ENCODE results near the gene DEFB114.
"Not testable (repeated sequence)": the region's sequence is repeated elsewhere in the genome, so short reads cannot be mapped to it uniquely, and the experiment has no call there.

The DEFB114 gene

GRCh38 chr6:49964064-49964463, at the start of gene DEFB114:
Gene DEFB114 (minus strand): TSS chr6:49964164. CDS start chr6:49964105, 59 bp downstream.
- DNase-seq = no peak

DNA sequence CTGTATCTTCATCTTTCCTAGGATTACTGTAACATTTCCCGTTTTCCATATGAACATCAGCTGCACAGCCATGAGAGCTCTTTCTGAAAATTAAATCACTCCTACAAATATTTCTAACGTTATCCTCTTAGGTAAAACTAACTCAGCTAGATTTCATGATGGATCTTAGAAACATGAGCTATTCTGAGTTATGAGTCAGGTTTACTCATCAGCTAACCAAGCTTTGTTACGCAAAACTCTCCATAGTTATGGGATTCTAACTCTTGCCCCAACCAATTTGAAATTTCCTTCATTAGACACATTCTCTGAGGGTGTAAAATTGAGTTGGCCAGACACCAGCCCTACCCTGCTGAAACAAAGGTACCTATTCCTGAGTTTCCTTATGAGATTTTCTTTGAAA, 43.9 kb upstream of the DEFB114 start:
- peak; percentile 15 to 63 for DNase-seq

DNA sequence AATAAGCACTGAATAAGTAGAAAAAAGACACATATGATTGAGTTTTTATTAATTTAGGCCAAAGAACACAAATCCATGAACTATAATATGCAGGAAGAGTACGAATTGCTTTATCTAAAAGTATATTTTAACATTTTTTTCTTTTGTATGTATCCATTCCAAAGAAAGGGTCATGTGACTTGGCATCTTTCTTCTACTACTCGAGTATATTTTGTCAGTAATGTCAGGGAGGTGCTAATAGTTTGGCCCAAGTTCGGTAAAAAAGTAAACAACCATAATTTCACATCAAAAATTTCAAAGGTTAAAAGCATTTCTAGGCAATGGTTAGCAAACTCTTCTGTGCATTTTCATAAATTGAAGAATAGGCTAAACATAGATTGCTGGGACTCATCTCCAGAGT, 39.2 kb upstream of the DEFB114 start:
- no peak for DNase-seq

- no peak for DNase-seq
Measured at GRCh38 chr6:49995278-49995677, 31.3 kb upstream of the DEFB114 start.

GRCh38 chr6:49988900-49989299, 24.9 kb upstream of the DEFB114 start:
- no peak for DNase-seq

DNA sequence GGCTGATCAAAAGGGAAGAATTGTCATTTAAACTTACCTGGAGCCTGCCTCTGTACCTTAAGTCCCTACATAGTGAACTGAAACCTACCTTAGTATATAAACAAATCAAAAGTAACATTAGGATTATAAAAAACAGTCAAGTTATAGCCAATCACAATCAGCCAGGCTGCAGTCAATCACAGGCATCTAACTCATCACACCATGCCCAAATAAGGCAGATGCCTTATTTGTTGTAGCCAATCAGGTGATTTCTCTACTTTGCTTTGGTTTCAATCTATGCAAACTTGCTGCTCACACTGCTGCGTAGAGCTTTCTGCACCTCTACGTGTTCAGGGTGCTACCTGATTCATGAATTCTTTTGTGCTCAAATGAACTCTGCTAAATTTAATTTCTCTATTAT, 23.8 kb upstream of the DEFB114 start:
- DNase-seq = no peak

GRCh38 chr6:49986551-49986950, 22.6 kb upstream of the DEFB114 start:
- no peak for DNase-seq

- DNase-seq = no peak
Measured at GRCh38 chr6:49982046-49982445, 18.1 kb upstream of the DEFB114 start.

- DNase-seq = no peak
Measured at GRCh38 chr6:49980898-49981297, 16.9 kb upstream of the DEFB114 start.

DNA sequence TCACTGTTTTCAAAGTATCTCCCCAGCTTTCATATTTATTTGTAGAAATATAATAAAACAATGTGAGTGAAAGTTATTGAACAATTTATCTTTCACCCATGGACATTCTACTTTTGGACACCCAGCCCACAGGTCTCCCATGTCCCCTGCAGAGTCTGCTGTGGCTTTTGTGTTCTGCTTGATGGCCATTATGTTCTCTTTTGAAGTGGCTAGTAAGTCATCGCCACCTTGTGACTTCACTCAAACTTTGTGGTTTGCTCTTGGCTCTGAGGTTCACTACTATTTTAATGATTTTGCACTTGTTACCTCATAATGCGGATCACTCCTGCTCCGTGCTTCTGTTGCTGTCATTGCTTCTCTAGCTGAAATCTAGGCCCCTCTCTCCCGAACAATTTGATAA, 15.6 kb upstream of the DEFB114 start:
- no peak for DNase-seq

- no peak for DNase-seq
Measured at GRCh38 chr6:49978332-49979226, 14.6 kb upstream of the DEFB114 start.

- no peak for DNase-seq
Measured at GRCh38 chr6:49969605-49970004, 5.6 kb upstream of the DEFB114 start, which contains the start of gene DEFB113. Gene DEFB113 (minus strand): TSS chr6:49969625. CDS start chr6:49969625, 0 bp downstream.

DNA sequence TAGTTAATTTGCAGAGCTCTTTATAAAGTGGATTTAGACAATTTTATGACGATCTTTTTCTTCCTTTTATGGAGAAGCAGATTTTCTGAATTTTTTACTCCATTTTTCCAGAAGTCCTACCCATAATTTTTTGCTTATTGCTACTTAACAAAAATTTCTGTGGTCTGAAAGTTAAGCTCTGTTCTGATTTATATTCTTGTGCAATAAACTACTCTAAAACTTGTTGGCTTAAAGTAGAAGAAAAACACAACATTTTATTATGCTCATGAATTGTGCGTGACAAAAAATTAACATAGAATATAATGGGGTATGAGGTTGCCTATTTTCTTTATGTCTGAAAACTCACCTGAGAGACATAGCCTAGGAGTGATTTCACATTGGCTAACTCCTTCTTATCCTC, 2.9 kb upstream of the DEFB114 start:
- no peak for DNase-seq

- no peak for DNase-seq
Measured at GRCh38 chr6:49966334-49966733, 2.4 kb upstream of the DEFB114 start.

DNA sequence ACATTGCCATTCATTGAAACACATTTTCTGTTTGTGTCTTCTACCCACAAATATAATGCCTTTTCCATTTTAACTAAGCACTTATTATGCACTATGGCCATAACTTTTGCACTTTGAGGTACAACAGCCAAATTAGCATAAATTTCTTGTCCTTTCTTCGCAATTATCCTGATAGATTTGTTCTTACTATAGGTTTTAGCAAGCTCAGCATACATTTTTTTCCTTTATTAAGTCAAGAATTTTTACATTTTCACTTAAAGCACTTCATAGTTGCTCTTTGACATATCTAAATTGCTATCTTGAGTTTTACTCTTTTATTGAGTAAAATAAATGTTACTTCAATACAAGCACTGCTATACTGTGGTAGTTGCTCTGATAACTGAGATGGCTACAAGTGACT, 5.8 kb downstream of the DEFB114 start:
- no peak for DNase-seq

DNA sequence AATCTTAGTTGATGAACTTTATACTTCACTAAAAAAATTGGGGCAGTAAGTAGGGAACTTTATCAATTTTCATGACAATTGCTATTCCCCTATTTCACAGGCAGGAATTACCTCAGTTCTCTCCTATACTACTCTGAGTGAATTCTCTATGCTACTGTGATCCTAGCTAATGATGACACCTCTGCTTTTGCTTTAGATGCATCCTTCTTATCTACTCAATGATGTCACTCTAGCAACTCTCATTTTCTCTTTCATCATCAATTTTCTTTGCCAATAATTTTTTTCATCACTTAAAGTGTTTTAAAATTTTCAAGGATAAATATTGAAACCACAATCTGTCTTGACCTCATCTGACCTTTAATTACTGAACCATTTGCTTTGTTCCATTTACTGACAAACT, 8.1 kb downstream of the DEFB114 start:
- DNase-seq = no peak

- no peak for DNase-seq
Measured at GRCh38 chr6:49951926-49952325, 12.0 kb downstream of the DEFB114 start.

GRCh38 chr6:49950415-49950751, 13.6 kb downstream of the DEFB114 start:
- DNase-seq = no peak

GRCh38 chr6:49949062-49949461, 14.9 kb downstream of the DEFB114 start:
- no peak for DNase-seq

DNA sequence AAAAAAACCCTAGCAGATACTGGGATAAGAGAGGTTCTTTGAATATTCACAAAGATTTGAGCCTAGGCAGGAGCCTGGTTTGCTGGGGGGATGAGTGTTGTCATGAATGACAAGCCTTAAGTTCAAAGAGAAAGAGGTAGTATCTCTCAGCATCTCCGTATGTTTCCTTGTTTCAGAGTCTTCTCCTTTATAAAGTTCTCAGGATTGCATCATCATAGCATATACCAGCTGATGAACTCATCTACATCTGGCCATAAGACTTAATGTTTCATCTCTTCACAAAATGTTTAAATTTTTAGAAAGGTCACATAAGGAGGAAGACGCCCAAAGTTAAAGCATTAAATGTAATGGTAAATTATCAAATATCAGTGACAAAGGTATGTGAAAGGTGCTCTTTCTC, 17.1 kb downstream of the DEFB114 start:
- DNase-seq = no peak

- not testable (repeated sequence) for DNase-seq
Measured at GRCh38 chr6:49944068-49944467, 19.9 kb downstream of the DEFB114 start.

GRCh38 chr6:49939993-49940498, 23.9 kb downstream of the DEFB114 start:
- DNase-seq = no peak

- DNase-seq = no peak
Measured at GRCh38 chr6:49937811-49938210, 26.2 kb downstream of the DEFB114 start.

DNA sequence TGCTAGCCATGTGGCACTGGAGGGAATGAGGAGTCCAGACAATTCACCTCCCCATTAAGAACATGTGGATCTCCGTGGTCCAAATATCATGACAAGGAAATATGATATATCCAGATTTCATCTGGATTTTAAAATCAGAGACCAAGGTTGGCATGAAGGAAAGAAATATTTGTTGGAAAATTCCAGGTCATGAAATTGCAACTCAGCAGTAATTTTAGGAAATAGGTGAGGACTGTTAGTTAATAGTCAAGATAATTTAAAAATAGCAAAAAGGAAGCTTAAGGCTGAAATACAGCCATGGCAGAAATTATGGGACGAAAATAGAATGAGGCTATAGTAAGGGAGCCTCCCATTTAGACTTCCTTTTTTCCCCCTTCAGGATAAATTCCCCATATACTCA, 26.9 kb downstream of the DEFB114 start:
- no peak for DNase-seq

- no peak for DNase-seq
Measured at GRCh38 chr6:49935387-49935786, 28.6 kb downstream of the DEFB114 start.
